Caco-2 (cell line): Measurements from ENCODE around the gene ASTN2. TPM values are rescaled to one million over a fixed set of nuclear protein-coding genes. Genes with fewer than 3 reads are reported as not detected.

Source experiments
- BruUV-seq: library from RNA; stranded (reverse); fragments of 400-500 nt; replicated peaks from 2 replicates; lab custom pipeline; 2021; lab: Mats Ljungman, UMichigan
- CTCF ChIA-PET: fragments of 300-600 bp; sonication (Branson Sonifier 250); formaldehyde crosslinking; loops from one replicate; lab custom pipeline; 2022; ENCODE audit warnings: antibody characterized with exemption; lab: Charles Lee
- POLR2A ChIA-PET: fragments of 300-600 bp; sonication (Branson Sonifier 250); formaldehyde crosslinking; loops from one replicate; lab custom pipeline; 2022; ENCODE audit warnings: antibody characterized with exemption; lab: Charles Lee
- DNase-seq, 2 experiments: peaks; one replicate each; pipeline versions ENCODE4 v3.0.0 to v3.0.0-alpha.2; 2020 to 2022
- H3K27me3 ChIP-seq: replicated peaks from 2 replicates; pipeline ENCODE4 v1.6.0; 2011; ENCODE audit warnings: low read length; ENCODE audit not compliant: control insufficient read depth, insufficient read depth
- H3K36me3 ChIP-seq: 2 replicates; pipeline ENCODE4 v1.5.1; 2011; ENCODE audit warnings: low read length; ENCODE audit not compliant: control insufficient read depth, insufficient read depth
- H3K4me1 ChIP-seq: fragments of 250-450 bp; sonication (Bioruptor Pico); 2 replicates; pipeline ENCODE4 v1.5.1; 2020; ENCODE audit warnings: mild to moderate bottlenecking
- H3K4me3 ChIP-seq: 2 replicates; pipeline ENCODE4 v1.5.1; 2011; ENCODE audit warnings: low read depth, mild to moderate bottlenecking, control low read depth, low read length
- H3K9me3 ChIP-seq: fragments of 250-450 bp; sonication (Bioruptor Pico); 2 replicates; pipeline ENCODE4 v1.5.1; 2020; ENCODE audit warnings: mild to moderate bottlenecking, moderate library complexity
- H3K27ac Mint-ChIP-seq: one replicate; pipeline ENCODE4 v1.8.0; 2022; ENCODE audit warnings: mixed read lengths; ENCODE audit not compliant: unreplicated experiment
- H3K27me3 Mint-ChIP-seq: one replicate; pipeline ENCODE4 v1.8.0; 2022; ENCODE audit warnings: mixed read lengths; ENCODE audit not compliant: insufficient read depth, unreplicated experiment
- H3K36me3 Mint-ChIP-seq: one replicate; pipeline ENCODE4 v1.8.0; 2022; ENCODE audit warnings: mild to moderate bottlenecking, mixed read lengths; ENCODE audit not compliant: insufficient read depth, unreplicated experiment
- H3K4me1 Mint-ChIP-seq: one replicate; pipeline ENCODE4 v1.8.0; 2022; ENCODE audit warnings: low read depth, mixed read lengths; ENCODE audit not compliant: unreplicated experiment
- H3K4me3 Mint-ChIP-seq: one replicate; pipeline ENCODE4 v1.8.0; 2022; ENCODE audit warnings: mild to moderate bottlenecking, moderate library complexity, mixed read lengths; ENCODE audit not compliant: unreplicated experiment
- H3K9me3 Mint-ChIP-seq: one replicate; pipeline ENCODE4 v1.8.0; 2022; ENCODE audit warnings: mixed read lengths; ENCODE audit not compliant: unreplicated experiment
- intact Hi-C: fragments of 100-400 bp; cut with micrococcal nuclease; formaldehyde crosslinking; loops from one replicate; pipeline ENCODE4 v1.10.0; 2022; ENCODE audit not compliant: unreplicated experiment
- total RNA-seq: library from RNA; stranded (reverse); gene quantifications from 2 replicates; pipeline ENCODE4 v1.2.3, GENCODE V29; 2022
- TF ChIP-seq, protein P1 (sequence below), 2 experiments: fragments of 200-600 bp in 1 of 2; IDR thresholded peaks; 1 replicate in 1 of 2; 2 replicates in 1 of 2; pipeline versions ENCODE4 v1.5.1 to v1.8.0; 2011 to 2022; ENCODE audit warnings: antibody characterized with exemption in 1 of 2, control low read depth in 1 of 2, inconsistent platforms in 1 of 2, low read depth in 1 of 2, low read length in 1 of 2, mild to moderate bottlenecking in 1 of 2, moderate library complexity in 1 of 2; ENCODE audit not compliant: insufficient read depth in 1 of 2, severe bottlenecking in 1 of 2, unreplicated experiment in 1 of 2

ASTN2 gene
- total RNA-seq, 1 experiment from 2014 or later, result 12.7 TPM

DNA sequence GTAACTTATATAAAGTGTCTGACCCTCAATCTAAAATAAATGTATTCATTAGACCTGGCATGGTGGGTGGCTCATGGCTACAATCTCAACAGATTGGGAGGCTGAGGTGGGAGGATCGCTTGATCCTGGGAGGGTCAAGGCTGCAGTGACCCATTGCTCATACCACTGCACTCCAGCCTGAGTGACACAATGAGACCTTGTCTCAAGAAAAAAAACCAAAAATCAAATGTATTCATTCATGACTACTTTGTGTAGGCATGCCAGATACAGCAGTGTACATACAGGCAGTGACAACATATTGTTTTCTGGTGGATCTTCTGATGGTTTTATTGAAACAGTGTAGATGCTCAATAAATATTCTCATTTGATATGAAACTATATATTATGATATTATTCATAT is 526.8 kb downstream of the ASTN2 start:
- no peak for DNase-seq
- no peaks in the 10 kb centered on the region for H3K36me3 ChIP-seq
- no TSS peak for BruUV-seq
- H3K4me1 ChIP-seq, result no peaks in the 10 kb centered on the region
- H3K9me3 ChIP-seq, result no peaks in the 10 kb centered on the region
- no peak overlapping the region for H3K4me3 Mint-ChIP-seq
- no peaks in the 10 kb centered on the region for H3K9me3 Mint-ChIP-seq
- POLR2A ChIA-PET, result no interaction called here
- H3K4me1 Mint-ChIP-seq, result no peaks in the 10 kb centered on the region
- H3K27me3 Mint-ChIP-seq, result peaks cover 4% of the 10 kb centered on the region
- intact Hi-C loops, result no loop called here
- CTCF ChIA-PET, result no interaction called here
- H3K4me3 ChIP-seq, result no peak overlapping the region
- H3K27ac Mint-ChIP-seq, result no peak overlapping the region
- no peaks in the 10 kb centered on the region for H3K36me3 Mint-ChIP-seq
- H3K27me3 ChIP-seq, result no peaks in the 10 kb centered on the region; the same call in 1 of the 2 replicates
- TF ChIP-seq, protein P1, sequence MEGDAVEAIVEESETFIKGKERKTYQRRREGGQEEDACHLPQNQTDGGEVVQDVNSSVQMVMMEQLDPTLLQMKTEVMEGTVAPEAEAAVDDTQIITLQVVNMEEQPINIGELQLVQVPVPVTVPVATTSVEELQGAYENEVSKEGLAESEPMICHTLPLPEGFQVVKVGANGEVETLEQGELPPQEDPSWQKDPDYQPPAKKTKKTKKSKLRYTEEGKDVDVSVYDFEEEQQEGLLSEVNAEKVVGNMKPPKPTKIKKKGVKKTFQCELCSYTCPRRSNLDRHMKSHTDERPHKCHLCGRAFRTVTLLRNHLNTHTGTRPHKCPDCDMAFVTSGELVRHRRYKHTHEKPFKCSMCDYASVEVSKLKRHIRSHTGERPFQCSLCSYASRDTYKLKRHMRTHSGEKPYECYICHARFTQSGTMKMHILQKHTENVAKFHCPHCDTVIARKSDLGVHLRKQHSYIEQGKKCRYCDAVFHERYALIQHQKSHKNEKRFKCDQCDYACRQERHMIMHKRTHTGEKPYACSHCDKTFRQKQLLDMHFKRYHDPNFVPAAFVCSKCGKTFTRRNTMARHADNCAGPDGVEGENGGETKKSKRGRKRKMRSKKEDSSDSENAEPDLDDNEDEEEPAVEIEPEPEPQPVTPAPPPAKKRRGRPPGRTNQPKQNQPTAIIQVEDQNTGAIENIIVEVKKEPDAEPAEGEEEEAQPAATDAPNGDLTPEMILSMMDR (IDR thresholded peaks at IDR 0.05; ENCODE audit: insufficient read depth in 1 of 2, low read depth in 1 of 2, low read length in 1 of 2, severe bottlenecking in 1 of 2, unreplicated experiment in 1 of 2), result no peak

DNA sequence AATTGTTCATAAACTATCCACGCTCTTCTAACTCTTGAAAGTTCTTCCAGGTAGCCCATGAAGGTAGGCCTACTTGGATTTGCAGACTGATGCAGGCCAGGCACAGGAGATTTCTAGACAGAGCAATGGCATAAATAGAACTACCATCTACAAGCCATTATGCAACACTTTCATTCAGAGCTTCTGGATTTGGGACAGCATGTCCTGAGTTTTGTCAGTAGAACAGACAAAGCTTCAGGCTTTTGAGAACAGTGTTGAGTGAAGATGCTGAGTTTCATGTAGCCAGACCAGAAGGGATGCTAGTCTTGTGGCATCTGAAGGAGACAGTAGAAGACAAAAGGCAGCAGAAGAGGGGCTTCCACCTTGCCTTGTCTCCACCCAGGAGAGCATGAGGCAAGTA is 531.2 kb downstream of the ASTN2 start:
- Mint-ChIP-seq H3K4me3 (no peak overlapping the region), H3K27me3 (peaks cover 4% of the 10 kb centered on the region), H3K9me3 (no peaks in the 10 kb centered on the region), H3K36me3 (no peaks in the 10 kb centered on the region), H3K27ac (no peak overlapping the region), H3K4me1 (no peaks in the 10 kb centered on the region)
- Histone ChIP-seq H3K9me3 (no peaks in the 10 kb centered on the region), H3K36me3 (no peaks in the 10 kb centered on the region), H3K4me1 (no peaks in the 10 kb centered on the region), H3K27me3 (no peaks in the 10 kb centered on the region), H3K4me3 (no peak overlapping the region)
- intact Hi-C loops, result no loop called here
- DNase-seq, result no peak
- ChIA-PET CTCF (no interaction called here), POLR2A (no interaction called here)
- no TSS peak for BruUV-seq
- TF ChIP-seq, protein P1 (IDR thresholded peaks at IDR 0.05; ENCODE audit: insufficient read depth in 1 of 2, low read depth in 1 of 2, low read length in 1 of 2, severe bottlenecking in 1 of 2, unreplicated experiment in 1 of 2), result no peak

DNA sequence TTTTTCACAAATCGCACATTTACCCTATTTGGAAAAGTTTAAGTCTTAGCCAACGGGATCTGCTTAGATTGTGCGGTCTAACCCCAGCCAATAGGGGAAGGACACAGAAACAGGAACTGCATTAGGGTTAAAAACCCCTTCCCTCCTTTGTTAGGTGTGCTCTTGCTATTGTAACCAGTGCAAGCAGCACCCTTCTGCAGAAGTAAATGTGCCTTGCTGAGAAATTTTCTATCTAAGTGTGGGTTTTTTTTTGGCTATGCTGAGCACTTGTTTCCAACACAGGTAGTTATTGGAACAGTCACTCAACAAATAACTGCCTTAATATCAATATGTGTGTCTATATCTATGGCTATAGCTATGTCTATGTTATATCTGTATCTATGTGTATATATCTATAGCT is 537.8 kb downstream of the ASTN2 start:
- intact Hi-C loops, result no loop called here
- Mint-ChIP-seq H3K4me3 (no peak overlapping the region), H3K36me3 (no peaks in the 10 kb centered on the region), H3K9me3 (peaks cover 9% of the 10 kb centered on the region), H3K27ac (no peak overlapping the region), H3K4me1 (no peaks in the 10 kb centered on the region), H3K27me3 (peaks cover under 1% of the 10 kb centered on the region)
- no peaks in the 10 kb centered on the region for H3K27me3 ChIP-seq
- H3K4me1 ChIP-seq, result no peaks in the 10 kb centered on the region
- TF ChIP-seq, protein P1 (IDR thresholded peaks at IDR 0.05; ENCODE audit: insufficient read depth in 1 of 2, low read depth in 1 of 2, low read length in 1 of 2, severe bottlenecking in 1 of 2, unreplicated experiment in 1 of 2), result no peak
- no peak overlapping the region for H3K4me3 ChIP-seq
- CTCF ChIA-PET, result no interaction called here
- peaks cover 15% of the 10 kb centered on the region for H3K9me3 ChIP-seq
- H3K36me3 ChIP-seq, result no peaks in the 10 kb centered on the region
- BruUV-seq, result no TSS peak
- DNase-seq, result no peak
- POLR2A ChIA-PET, result no interaction called here
